ENCODE data around the gene RAB7A. TPM values are rescaled to one million over a fixed set of nuclear protein-coding genes. Genes with fewer than 3 reads are reported as not detected.
A peak's percentile ranks its signal among the peaks of the same experiment; 100 is the strongest.

The RAB7A gene
- total and polyA plus RNA-seq, 2 experiments from 2014 or later, result 89.8 to 156 TPM

DNA sequence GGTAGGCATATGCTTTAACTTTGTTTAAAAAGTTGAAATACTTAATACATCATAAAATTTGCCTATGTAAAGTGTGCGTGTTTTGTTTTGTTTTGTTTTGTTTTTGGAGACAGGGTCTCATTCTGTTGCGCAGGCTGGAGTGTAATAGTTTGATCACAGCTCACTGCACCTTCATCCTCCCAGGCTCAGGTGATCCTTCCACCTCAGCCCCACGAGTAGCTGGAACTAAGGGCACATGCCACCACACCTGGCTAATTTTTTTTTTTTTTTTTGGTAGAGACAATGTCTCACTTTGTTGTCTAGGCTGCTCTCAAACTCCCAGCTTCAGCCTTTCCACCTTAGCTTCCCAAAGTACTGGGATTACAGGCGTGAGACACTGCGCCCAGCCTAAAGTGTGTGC lies 42.5 kb downstream of the RAB7A start:
- peaks cover 40% of the 10 kb centered on the region for H3K36me3 Mint-ChIP-seq (ENCODE audit: low read depth)
- H3K36me3 ChIP-seq (ENCODE audit: insufficient read depth), result no peaks in the 10 kb centered on the region
- DNase-seq (ENCODE audit: low spot score) (no peak), ATAC-seq (no peak)
- H3K4me1 Mint-ChIP-seq, result peaks cover 53% of the 10 kb centered on the region
- peaks cover 6% of the 10 kb centered on the region for H3K27me3 Mint-ChIP-seq (ENCODE audit: insufficient read depth, low read depth, poor library complexity)
- no peak overlapping the region for H3K4me3 Mint-ChIP-seq
- no peak overlapping the region for H3K4me3 ChIP-seq
- H3K27me3 ChIP-seq (ENCODE audit: insufficient read depth), result no peaks in the 10 kb centered on the region
- H3K4me2 ChIP-seq, result no peak overlapping the region
- TF ChIP-seq STAT1 (IDR thresholded peaks at IDR 0.05; ENCODE audit: unreplicated experiment), result no peak
- TF ChIP-seq ZNF331 (CRISPR knock-in tag; IDR thresholded peaks at IDR 0.05; ENCODE audit: low read depth), result no peak
- TF ChIP-seq, protein P1, sequence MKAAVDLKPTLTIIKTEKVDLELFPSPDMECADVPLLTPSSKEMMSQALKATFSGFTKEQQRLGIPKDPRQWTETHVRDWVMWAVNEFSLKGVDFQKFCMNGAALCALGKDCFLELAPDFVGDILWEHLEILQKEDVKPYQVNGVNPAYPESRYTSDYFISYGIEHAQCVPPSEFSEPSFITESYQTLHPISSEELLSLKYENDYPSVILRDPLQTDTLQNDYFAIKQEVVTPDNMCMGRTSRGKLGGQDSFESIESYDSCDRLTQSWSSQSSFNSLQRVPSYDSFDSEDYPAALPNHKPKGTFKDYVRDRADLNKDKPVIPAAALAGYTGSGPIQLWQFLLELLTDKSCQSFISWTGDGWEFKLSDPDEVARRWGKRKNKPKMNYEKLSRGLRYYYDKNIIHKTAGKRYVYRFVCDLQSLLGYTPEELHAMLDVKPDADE (IDR thresholded peaks at IDR 0.05), result no peak
- no peak for TF ChIP-seq EZH2 (IDR thresholded peaks at IDR 0.05; ENCODE audit: low read depth, unreplicated experiment)
- TF ChIP-seq JUNB (IDR thresholded peaks at IDR 0.05; ENCODE audit: unreplicated experiment), result no peak
- TF ChIP-seq, protein P2, sequence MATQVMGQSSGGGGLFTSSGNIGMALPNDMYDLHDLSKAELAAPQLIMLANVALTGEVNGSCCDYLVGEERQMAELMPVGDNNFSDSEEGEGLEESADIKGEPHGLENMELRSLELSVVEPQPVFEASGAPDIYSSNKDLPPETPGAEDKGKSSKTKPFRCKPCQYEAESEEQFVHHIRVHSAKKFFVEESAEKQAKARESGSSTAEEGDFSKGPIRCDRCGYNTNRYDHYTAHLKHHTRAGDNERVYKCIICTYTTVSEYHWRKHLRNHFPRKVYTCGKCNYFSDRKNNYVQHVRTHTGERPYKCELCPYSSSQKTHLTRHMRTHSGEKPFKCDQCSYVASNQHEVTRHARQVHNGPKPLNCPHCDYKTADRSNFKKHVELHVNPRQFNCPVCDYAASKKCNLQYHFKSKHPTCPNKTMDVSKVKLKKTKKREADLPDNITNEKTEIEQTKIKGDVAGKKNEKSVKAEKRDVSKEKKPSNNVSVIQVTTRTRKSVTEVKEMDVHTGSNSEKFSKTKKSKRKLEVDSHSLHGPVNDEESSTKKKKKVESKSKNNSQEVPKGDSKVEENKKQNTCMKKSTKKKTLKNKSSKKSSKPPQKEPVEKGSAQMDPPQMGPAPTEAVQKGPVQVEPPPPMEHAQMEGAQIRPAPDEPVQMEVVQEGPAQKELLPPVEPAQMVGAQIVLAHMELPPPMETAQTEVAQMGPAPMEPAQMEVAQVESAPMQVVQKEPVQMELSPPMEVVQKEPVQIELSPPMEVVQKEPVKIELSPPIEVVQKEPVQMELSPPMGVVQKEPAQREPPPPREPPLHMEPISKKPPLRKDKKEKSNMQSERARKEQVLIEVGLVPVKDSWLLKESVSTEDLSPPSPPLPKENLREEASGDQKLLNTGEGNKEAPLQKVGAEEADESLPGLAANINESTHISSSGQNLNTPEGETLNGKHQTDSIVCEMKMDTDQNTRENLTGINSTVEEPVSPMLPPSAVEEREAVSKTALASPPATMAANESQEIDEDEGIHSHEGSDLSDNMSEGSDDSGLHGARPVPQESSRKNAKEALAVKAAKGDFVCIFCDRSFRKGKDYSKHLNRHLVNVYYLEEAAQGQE (IDR thresholded peaks at IDR 0.05; ENCODE audit: unreplicated experiment), result no peak
- no peak for TF ChIP-seq CTCF (conservative IDR thresholded peaks at IDR 0.05; ENCODE audit: low read depth in 2 of 2)
- TF ChIP-seq CREB1 (CRISPR knock-in tag; IDR thresholded peaks at IDR 0.05; ENCODE audit: low read depth), result no peak
- no peak for TF ChIP-seq NANOG (IDR thresholded peaks at IDR 0.05; ENCODE audit: borderline replicate concordance)
- TF ChIP-seq, protein P3, sequence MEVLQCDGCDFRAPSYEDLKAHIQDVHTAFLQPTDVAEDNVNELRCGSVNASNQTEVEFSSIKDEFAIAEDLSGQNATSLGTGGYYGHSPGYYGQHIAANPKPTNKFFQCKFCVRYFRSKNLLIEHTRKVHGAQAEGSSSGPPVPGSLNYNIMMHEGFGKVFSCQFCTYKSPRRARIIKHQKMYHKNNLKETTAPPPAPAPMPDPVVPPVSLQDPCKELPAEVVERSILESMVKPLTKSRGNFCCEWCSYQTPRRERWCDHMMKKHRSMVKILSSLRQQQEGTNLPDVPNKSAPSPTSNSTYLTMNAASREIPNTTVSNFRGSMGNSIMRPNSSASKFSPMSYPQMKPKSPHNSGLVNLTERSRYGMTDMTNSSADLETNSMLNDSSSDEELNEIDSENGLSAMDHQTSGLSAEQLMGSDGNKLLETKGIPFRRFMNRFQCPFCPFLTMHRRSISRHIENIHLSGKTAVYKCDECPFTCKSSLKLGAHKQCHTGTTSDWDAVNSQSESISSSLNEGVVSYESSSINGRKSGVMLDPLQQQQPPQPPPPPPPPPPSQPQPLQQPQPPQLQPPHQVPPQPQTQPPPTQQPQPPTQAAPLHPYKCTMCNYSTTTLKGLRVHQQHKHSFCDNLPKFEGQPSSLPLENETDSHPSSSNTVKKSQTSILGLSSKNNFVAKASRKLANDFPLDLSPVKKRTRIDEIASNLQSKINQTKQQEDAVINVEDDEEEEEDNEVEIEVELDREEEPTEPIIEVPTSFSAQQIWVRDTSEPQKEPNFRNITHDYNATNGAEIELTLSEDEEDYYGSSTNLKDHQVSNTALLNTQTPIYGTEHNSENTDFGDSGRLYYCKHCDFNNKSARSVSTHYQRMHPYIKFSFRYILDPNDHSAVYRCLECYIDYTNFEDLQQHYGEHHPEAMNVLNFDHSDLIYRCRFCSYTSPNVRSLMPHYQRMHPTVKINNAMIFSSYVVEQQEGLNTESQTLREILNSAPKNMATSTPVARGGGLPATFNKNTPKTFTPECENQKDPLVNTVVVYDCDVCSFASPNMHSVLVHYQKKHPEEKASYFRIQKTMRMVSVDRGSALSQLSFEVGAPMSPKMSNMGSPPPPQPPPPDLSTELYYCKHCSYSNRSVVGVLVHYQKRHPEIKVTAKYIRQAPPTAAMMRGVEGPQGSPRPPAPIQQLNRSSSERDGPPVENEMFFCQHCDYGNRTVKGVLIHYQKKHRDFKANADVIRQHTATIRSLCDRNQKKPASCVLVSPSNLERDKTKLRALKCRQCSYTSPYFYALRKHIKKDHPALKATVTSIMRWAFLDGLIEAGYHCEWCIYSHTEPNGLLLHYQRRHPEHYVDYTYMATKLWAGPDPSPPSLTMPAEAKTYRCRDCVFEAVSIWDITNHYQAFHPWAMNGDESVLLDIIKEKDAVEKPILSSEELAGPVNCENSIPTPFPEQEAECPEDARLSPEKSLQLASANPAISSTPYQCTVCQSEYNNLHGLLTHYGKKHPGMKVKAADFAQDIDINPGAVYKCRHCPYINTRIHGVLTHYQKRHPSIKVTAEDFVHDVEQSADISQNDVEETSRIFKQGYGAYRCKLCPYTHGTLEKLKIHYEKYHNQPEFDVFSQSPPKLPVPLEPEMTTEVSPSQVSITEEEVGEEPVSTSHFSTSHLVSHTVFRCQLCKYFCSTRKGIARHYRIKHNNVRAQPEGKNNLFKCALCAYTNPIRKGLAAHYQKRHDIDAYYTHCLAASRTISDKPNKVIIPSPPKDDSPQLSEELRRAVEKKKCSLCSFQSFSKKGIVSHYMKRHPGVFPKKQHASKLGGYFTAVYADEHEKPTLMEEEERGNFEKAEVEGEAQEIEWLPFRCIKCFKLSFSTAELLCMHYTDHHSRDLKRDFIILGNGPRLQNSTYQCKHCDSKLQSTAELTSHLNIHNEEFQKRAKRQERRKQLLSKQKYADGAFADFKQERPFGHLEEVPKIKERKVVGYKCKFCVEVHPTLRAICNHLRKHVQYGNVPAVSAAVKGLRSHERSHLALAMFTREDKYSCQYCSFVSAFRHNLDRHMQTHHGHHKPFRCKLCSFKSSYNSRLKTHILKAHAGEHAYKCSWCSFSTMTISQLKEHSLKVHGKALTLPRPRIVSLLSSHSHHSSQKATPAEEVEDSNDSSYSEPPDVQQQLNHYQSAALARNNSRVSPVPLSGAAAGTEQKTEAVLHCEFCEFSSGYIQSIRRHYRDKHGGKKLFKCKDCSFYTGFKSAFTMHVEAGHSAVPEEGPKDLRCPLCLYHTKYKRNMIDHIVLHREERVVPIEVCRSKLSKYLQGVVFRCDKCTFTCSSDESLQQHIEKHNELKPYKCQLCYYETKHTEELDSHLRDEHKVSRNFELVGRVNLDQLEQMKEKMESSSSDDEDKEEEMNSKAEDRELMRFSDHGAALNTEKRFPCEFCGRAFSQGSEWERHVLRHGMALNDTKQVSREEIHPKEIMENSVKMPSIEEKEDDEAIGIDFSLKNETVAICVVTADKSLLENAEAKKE (CRISPR knock-in tag; IDR thresholded peaks at IDR 0.05), result no peak
- no peaks in the 10 kb centered on the region; the same call in 1 of the 2 replicates for H3F3A ChIP-seq (replicated peaks; ENCODE audit: low read depth)
- H3K9me2 ChIP-seq (ENCODE audit: insufficient read depth), result no peaks in the 10 kb centered on the region
- H3K9me3 Mint-ChIP-seq, result peaks cover 13% of the 10 kb centered on the region
- H4K20me1 ChIP-seq (replicated peaks; ENCODE audit: insufficient read depth), result peaks cover 52% of the 10 kb centered on the region
- H3K27ac ChIP-seq (ENCODE audit: low read depth), result no peak overlapping the region
- H3K27ac Mint-ChIP-seq, result peak overlapping the region; percentile 31
- H3K79me2 ChIP-seq (replicated peaks; ENCODE audit: insufficient read depth), result peaks cover 93% of the 10 kb centered on the region
- no peak overlapping the region for H2AFZ ChIP-seq
- H3K4me1 ChIP-seq (ENCODE audit: insufficient read depth), result peaks cover 21% of the 10 kb centered on the region
